Ramos (cell line): ENCODE results near the gene HSPA12A.

Source experiments
- in situ Hi-C: fragments of 300-500 bp; cut with MboI; formaldehyde crosslinking; loops from one replicate; pipeline ENCODE4 v1.14.3; 2022; ENCODE audit warnings: low sequenced_read_pairs; ENCODE audit not compliant: unreplicated experiment

Gene HSPA12A

GRCh38 chr10:116771101-116771958, 29.0 kb upstream of the HSPA12A start:
- in situ Hi-C loops = no loop called here

GRCh38 chr10:116770281-116770680, 27.9 kb upstream of the HSPA12A start:
- in situ Hi-C loops = no loop called here

- in situ Hi-C loops = no loop called here
Observed at GRCh38 chr10:116769791-116770190, 27.4 kb upstream of the HSPA12A start.

GRCh38 chr10:116769368-116769767, 27.0 kb upstream of the HSPA12A start:
- in situ Hi-C loops = no loop called here

- in situ Hi-C loops = no loop called here
Observed at GRCh38 chr10:116768786-116769185, 26.4 kb upstream of the HSPA12A start.

GRCh38 chr10:116766837-116767634, 24.7 kb upstream of the HSPA12A start:
- in situ Hi-C loops = no loop called here

- in situ Hi-C loops = no loop called here
Observed at GRCh38 chr10:116766241-116766827, 24.0 kb upstream of the HSPA12A start.

GRCh38 chr10:116765648-116766081, 23.3 kb upstream of the HSPA12A start:
- in situ Hi-C loops = no loop called here

GRCh38 chr10:116764979-116765378, 22.6 kb upstream of the HSPA12A start:
- in situ Hi-C loops = no loop called here

GRCh38 chr10:116763440-116763839, 21.1 kb upstream of the HSPA12A start:
- in situ Hi-C loops = no loop called here

GRCh38 chr10:116761883-116762282, 19.5 kb upstream of the HSPA12A start:
- in situ Hi-C loops = no loop called here

- in situ Hi-C loops = no loop called here
Observed at GRCh38 chr10:116760919-116761318, 18.6 kb upstream of the HSPA12A start.

GRCh38 chr10:116757246-116757645, 14.9 kb upstream of the HSPA12A start:
- in situ Hi-C loops = no loop called here

- in situ Hi-C loops = no loop called here
Observed at GRCh38 chr10:116756277-116756676, 13.9 kb upstream of the HSPA12A start.

GRCh38 chr10:116753759-116754158, 11.4 kb upstream of the HSPA12A start:
- in situ Hi-C loops = no loop called here

- in situ Hi-C loops = no loop called here
Observed at GRCh38 chr10:116752969-116753665, 10.8 kb upstream of the HSPA12A start.

- in situ Hi-C loops = no loop called here
Observed at GRCh38 chr10:116752563-116752962, 10.2 kb upstream of the HSPA12A start.

- in situ Hi-C loops = no loop called here
Observed at GRCh38 chr10:116748471-116748870, 6.1 kb upstream of the HSPA12A start.

- in situ Hi-C loops = no loop called here
Observed at GRCh38 chr10:116748041-116748440, 5.7 kb upstream of the HSPA12A start.

GRCh38 chr10:116747325-116747724, 5.0 kb upstream of the HSPA12A start:
- in situ Hi-C loops = no loop called here
